ENCODE results near the gene CERK. TPM values are rescaled to one million over a fixed set of nuclear protein-coding genes. Genes with fewer than 3 reads are reported as not detected.
A peak's percentile ranks its signal among the peaks of the same experiment; 100 is the strongest.

The CERK gene
- total RNA-seq, 1 donor = 38.9 TPM

- no peak for DNase-seq (ENCODE audit: low read depth)
- no peak for TF ChIP-seq CTCF (IDR thresholded peaks at IDR 0.05; ENCODE audit: insufficient read depth, low read depth, low read length)
- no peak overlapping the region for H3K4me3 ChIP-seq (ENCODE audit: low read depth, low read length)
Observed at GRCh38 chr22:46687048-46687444, 51.0 kb downstream of the CERK start.

- no peak for DNase-seq (ENCODE audit: low read depth)
- H3K4me3 ChIP-seq (ENCODE audit: low read depth, low read length) = no peak overlapping the region
- TF ChIP-seq CTCF (IDR thresholded peaks at IDR 0.05; ENCODE audit: insufficient read depth, low read depth, low read length) = no peak
Observed at GRCh38 chr22:46686221-46687047, 51.6 kb downstream of the CERK start.

- no peak overlapping the region for H3K4me3 ChIP-seq (ENCODE audit: low read depth, low read length)
- TF ChIP-seq CTCF (IDR thresholded peaks at IDR 0.05; ENCODE audit: insufficient read depth, low read depth, low read length) = no peak
- no peak for DNase-seq (ENCODE audit: low read depth)
Observed at GRCh38 chr22:46684706-46685105, 53.3 kb downstream of the CERK start.

GRCh38 chr22:46682011-46682731 lies 55.9 kb downstream of the CERK start:
- DNase-seq (ENCODE audit: low read depth) = no peak
- TF ChIP-seq CTCF (IDR thresholded peaks at IDR 0.05; ENCODE audit: insufficient read depth, low read depth, low read length) = no peak
- H3K4me3 ChIP-seq (ENCODE audit: low read depth, low read length) = no peak overlapping the region

- no peak overlapping the region for H3K4me3 ChIP-seq (ENCODE audit: low read depth, low read length)
- DNase-seq (ENCODE audit: low read depth) = no peak
- peak; percentile 26 for TF ChIP-seq CTCF (IDR thresholded peaks at IDR 0.05; ENCODE audit: insufficient read depth, low read depth, low read length)
Observed at GRCh38 chr22:46681010-46681409, 57.0 kb downstream of the CERK start.

DNA sequence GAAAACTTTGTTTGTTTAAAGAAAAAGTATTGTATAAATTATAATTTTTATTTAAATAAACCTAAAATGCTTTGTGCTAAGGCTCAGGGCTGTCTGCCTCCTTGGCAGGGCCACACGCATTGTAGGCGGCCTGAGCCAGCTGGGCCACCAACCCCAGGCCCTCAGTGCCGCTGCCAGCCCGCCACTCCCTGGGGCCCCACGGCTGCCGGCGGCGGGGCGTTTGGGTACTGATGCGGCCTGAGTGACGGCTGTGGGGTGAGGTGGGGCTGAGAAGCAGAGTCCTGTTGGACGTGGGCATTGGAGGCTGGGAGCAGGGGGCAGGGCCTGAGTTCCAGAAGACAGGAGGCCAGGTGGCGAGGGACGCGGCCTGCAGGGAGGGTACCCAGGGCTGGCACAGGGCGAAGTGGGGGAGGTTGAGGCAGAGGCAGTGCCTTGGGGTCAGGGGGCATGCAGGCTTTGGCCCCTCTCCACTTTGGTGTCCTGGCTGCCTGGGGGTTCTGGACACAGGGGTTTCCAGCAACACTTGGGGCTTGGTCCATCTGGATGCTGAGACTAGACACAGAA lies 58.3 kb downstream of the CERK start:
- no peak for DNase-seq (ENCODE audit: low read depth)
- H3K4me3 ChIP-seq (ENCODE audit: low read depth, low read length) = no peak overlapping the region
- no peak for TF ChIP-seq CTCF (IDR thresholded peaks at IDR 0.05; ENCODE audit: insufficient read depth, low read depth, low read length)

Data from fibroblast of villous mesenchyme (primary cell).